Stimulated activated CD4-positive, alpha-beta T cell treated with anti-CD3 and anti-CD28 coated beads, TNF-alpha, amount 100 ng/mL, for 1 hour (primary cell): Measurements from ENCODE around the gene C1orf159.
"Not testable (repeated sequence)": the region's sequence is repeated elsewhere in the genome, so short reads cannot be mapped to it uniquely, and the experiment has no call there.

Source experiments
- DNase-seq, 3 donors: peaks; one replicate each; pipeline ENCODE4 v3.0.0-alpha.2; 2020; ENCODE audit warnings: low read depth in 3 of 3, low spot score in 1 of 3

Gene C1orf159

DNA sequence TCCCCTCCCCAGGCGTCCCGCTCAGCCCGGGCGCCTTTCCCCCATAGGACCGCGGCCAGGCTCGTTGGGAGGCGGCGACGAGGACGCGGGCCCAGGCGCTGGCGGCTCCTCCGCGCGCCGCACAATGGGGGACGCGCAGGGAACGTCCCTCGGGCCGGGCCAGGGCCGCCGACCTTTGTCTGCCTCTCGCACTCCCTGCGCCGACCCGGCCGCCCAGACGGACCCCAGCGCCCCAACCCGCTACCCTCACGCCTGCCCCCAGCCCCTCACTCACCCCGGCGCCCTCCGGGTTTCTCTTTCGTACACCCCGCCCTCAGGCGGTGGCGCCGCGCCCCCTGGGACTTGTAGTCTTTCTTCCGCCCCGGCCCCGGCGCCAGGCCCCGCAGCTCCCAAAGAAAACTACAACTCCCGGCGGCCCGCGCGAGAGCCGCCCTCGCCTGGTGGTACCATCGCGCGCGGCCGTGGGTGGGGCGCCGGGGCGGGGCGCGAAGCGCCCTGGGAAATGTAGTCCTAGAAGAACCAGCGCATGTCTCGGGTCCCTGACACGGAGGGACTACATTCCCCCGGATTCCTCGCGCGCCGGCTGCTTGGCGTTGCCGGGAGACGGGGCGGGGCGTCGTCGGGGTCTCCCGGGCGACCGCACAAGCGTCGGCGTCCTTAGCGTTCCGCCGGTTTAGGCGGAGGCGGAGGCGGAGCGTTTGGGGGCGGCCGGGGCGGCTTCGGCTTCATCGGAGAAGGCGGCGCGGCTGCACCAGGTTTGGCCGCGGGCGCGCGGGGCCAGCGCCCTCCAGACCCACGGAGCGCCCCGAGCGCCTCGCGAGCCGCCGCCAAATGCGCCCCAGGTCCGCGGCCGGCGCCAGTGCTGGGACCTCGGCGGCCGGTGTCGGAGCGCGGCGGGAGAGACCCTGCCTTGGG lies at the start of gene C1orf159:
TSS of gene C1orf159 (minus strand) at position 304 of the 915 bp plus-strand sequence. CDS start 24,546 bp downstream, outside the sequence.
- peak; percentile 97 to 99 (median 97) for DNase-seq

DNA sequence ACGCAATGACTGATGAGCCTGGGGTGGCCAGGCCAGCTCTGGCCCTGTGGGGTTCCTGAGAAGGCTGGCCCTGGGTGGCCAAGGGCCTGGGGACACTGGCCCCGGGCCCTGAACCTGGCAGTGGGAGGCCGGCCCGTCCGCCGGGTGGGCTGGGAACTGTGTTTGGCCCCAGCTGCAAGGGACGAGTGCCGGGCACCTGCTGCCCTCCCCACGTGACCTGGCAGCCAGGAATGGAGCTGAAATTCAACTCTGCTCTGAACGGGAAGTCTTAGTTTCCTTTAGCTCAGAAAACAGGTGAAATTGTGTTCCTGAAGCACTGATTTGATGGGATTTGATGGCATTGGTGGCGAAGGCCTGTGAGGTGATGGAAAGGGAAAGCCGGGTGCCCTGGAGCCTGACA lies 49.6 kb upstream of the C1orf159 start:
- DNase-seq = no peak

DNA sequence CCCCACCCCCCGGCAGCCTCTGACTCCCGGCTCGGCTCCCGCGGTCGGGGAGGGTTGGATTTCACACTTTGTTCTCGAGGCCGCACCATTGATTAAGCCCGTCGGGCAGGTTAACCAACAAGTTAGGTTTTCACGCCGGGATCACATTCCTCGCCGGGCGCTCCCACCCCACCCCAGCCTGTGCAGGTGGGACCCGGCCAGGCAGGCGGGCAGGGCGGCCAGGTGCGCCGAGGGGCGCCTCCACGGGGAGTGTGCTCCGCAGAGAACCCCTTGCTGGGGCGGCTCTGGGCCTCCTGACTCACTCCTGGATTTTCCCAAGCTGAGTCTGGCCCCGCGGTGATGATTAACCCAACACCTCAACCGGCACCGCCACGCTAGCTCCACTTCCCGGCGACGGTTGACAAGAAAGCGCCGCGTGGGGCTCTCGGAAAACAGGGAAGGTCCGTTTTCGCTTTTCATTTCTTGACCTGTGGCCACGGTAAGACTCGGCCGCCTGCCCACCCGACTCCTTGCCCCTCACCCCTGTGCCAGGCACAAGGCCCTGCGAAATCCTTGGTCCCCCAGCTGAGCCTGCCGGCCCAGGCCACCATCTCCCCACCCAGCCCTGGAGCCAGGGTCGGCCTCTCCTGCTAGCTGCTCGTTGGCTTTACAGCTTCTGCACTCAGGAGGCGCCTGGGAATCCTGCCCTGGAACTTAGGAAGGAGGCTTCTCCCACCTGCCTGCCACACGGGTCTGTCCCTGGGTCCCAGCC lies 49.0 kb upstream of the C1orf159 start:
- DNase-seq = no peak

- DNase-seq = no peak
Measured at GRCh38 chr1:1164361-1164700, 48.4 kb upstream of the C1orf159 start.

DNA sequence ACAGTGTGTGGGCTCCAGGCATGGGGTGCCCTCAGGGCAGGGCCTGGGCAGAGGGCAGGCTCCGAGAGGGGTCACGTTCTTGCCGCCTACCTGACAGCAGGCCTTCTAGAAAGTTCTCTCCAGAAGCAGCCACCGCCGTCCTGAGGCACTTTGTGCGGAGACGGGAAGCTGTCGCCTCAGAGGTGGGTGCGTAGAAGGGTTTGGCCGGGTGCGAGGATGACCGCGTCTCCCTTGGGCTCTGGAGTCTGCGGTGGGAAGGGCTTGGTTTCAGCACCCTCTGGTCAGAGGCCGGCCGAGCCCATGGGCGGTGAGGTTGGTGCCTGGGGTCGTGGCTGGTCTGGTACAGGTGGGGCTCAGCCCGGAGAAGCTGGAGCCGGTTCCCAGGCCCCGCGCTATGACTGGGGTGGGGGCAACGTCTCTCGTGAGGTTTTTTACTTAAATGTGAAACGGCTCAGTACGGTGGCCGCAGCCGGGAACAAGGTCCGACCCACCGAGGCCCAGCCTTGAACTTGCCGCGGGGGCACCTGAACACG lies 47.7 kb upstream of the C1orf159 start:
- DNase-seq = no peak

DNA sequence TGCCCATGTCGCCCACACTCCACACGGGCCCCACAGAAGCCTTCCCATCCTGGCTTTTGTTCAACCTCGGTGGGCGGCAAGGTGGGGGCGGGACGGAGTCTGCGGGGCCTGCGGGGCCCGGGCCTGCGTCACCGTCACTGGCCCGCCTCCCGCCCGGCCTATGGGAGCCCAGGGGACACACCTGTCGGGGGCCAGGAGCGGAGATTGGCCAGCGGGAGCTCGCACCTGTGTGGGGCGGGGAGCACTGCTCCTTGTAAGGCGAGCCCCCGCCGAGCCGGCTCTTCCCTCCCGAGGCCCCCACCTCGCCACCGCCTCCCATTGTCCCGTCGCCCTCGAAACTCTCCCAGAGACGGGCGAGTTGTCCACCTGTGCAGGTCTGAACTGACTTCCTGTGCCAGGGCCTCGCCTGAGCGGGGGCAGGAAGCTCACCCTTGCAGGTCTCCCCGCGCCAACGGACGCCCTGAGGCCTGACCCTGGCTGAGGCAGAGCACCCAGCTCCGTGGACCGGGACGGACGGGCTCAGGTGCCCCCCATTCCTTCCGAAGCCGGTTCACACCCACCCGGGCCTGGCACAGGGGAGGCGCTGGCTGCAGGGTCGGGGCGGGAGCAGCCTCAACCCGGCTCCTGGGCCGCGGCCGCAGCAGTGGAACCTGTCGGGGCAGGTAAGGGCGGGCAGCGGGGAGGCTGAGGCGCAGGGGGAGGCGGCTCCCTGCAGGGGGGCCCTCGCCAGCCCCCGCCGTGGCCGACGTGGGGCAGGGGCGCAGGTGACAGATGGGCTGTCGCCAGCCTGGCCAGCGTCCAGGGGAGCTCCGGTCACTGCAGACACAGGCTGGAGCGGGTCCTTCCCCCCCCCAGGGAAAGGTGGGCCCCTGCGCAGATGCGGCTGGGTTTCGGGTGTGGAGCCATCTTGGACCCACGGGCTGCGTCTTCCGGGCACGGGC lies 47.0 kb upstream of the C1orf159 start:
- DNase-seq = no peak

DNA sequence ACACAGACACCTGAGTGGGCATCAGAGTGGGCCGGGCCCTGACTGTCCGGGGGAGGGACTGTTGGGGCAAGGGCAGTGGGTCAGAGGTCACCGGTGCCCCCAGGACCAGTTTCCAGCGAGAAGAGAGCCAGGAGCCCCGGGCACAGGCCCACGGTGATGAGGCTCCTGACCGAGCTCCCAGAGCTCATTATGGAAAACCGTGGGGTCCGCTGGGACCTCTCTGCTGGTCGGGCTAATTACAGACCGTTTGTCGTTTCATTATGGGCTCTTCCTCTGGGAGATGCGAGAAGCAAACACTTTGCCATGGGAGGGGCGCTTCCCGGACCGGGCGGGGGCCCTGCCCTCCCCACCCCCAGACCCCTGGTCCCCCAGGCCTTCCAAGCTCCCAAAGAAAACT lies 45.8 kb upstream of the C1orf159 start:
- no peak for DNase-seq

GRCh38 chr1:1161078-1161682 lies 45.3 kb upstream of the C1orf159 start:
- no peak for DNase-seq

DNA sequence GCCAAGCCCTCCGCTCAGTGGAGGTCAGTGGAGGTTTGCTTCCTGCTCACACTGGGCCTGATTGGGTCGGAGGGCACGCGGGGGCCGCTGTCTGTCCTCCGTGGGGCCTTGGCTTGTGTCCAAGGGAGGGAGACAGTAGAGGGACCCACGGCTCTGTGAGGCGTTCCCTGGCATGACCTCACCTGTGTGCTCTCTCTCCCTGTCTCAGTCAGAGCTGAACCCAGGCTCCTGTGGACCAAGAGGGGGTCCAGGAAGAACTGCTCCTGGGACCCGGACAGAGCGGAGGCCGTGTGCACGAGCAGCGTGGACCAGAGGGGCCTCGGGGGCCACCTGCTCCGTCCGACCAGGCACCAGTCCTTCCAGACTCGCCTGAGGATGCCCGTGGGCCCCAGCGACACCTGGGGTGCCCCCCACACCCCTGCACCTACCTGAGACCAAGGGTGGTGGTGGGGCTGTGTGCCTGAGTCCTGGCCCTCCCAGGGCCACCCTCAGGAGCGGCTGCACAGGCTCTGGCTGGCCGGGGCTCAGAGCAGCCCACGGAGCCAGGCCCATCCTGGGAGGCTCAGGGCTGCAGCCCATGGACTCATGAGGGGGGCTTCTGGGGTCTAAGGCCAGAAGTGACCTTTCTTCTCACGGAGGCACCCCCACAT lies 44.5 kb upstream of the C1orf159 start:
- no peak for DNase-seq

DNA sequence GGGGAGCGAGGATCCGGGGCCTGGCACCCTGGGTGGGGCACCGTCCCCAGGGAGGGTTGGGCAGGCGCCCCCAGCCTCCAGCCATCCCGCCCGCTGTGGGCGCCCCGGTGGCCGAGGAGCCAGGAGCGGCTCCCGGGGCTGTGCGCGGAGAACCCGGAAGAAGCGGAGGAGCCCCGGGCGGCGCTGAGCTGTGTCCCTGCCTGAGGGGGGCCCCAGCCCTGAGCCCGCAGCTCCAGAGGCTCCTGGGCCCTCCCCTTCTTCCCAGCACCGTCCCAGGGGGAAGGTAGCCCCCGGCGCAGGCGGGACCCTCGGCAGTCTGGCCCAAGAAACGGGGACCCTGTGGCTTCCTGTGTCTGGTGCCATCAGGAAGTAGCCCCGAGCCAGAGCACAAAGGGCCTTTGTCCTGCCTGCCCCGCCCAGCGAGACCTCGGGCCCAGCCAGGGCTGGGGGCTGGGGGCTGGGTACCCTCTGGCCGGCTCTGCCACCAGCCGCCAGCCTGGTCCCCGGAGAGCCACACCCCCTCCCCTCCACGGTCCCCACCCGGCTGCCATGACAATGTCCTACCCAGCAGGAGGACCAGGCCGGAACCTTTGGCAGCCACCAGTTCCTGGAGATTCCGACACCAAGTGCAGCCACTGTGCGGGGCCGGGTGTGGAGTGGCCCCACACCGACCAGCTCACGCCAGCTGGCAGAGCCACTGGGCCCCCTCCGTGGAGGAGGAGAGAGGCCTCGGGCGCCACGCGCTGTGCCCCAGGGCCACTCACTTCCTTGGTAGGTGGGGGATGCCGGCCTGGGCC lies 42.2 kb upstream of the C1orf159 start:
- DNase-seq = no peak

GRCh38 chr1:1157426-1157913 lies 41.6 kb upstream of the C1orf159 start:
- DNase-seq = peak in 2 of 3 donors; percentile 32 to 42

GRCh38 chr1:1157033-1157365 lies 41.1 kb upstream of the C1orf159 start:
- DNase-seq = no peak

DNA sequence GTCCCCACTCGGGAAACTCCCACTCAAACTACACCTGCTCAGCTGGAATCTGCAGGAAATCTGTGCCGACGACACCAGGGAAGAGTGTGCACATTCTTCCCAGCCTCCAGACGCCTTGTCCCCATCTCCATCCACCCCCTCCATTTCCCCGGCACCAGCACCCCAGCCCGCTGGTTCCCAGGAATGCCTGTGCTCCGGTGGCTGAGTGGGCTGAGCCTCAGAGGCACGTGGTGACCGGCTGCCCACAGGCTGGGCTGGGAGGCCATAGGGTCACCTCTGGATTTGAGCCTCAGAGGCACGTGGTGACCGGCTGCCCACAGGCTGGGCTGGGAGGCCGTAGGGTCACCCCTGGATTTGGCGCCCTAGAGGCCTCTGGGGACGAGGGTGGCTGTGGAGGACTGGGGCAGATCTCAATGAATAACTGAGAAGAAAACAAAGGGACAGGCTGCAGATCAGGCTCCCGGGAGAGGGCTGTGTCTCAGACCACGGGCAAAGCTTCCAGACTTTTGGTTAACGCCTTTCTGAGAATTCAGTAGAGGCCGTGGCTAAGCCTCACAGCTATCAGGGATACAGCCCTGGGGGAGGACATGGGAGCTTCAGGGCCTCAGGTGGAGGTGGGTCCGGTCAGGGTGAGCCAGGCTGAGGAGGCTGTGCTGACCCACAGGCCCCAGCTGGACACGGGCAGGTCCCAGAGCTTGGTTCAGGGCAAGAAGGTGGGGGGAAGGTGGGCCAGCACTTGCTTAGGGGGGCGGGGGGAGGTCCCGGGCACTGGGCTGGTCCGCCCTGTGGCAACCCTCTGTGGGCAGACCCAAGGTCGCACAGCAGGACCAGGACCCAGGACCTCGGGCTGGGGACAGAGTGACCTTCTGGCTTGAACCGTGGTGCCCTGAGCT lies 40.5 kb upstream of the C1orf159 start:
- DNase-seq = no peak

GRCh38 chr1:1155258-1155657 lies 39.4 kb upstream of the C1orf159 start:
- DNase-seq = no peak

- no peak for DNase-seq
Measured at GRCh38 chr1:1153874-1154273, 38.0 kb upstream of the C1orf159 start.

- not testable (repeated sequence) for DNase-seq
Measured at GRCh38 chr1:1153215-1153614, 37.3 kb upstream of the C1orf159 start.

DNA sequence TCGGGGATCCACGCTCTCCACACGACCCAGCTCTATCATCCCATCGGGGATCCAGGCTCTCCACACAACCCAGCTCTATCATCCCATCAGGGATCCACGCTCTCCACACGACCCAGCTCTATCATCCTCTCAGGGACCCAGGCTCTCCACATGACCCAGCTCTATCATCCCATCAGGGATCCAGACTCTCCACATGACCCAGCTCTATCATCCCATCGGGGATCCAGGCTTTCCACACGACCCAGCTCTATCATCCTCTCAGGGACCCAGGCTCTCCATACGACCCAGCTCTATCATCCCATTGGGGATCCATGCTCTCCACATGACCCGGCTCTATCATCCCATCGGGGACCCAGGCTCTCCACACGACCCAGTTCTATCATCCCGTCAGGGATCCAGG lies 36.5 kb upstream of the C1orf159 start:
- DNase-seq = not testable (repeated sequence)

- no peak for DNase-seq
Measured at GRCh38 chr1:1151306-1151705, 35.4 kb upstream of the C1orf159 start.
